Measurements from ENCODE around the gene MTRFR.
"Not testable (repeated sequence)": the region's sequence is repeated elsewhere in the genome, so short reads cannot be mapped to it uniquely, and the experiment has no call there.

Gene MTRFR

GRCh38 chr12:123250471-123251383 is 17.5 kb downstream of the MTRFR start:
- DNase-seq = no peak

GRCh38 chr12:123251403-123252076 is 18.3 kb downstream of the MTRFR start:
- no peak for DNase-seq

GRCh38 chr12:123252365-123252764 is 19.1 kb downstream of the MTRFR start:
- not testable (repeated sequence) for DNase-seq

- DNase-seq = no peak
These were observed 20.6 kb downstream of the MTRFR start for GRCh38 chr12:123253641-123254459.

- DNase-seq = no peak
These were observed 21.7 kb downstream of the MTRFR start for GRCh38 chr12:123254853-123255446.

- DNase-seq = no peak
These were observed 25.4 kb downstream of the MTRFR start for GRCh38 chr12:123258593-123258992.

- DNase-seq = no peak
These were observed 26.8 kb downstream of the MTRFR start for GRCh38 chr12:123260081-123260480.

GRCh38 chr12:123261196-123261595 is 28.0 kb downstream of the MTRFR start:
- DNase-seq = no peak

- no peak for DNase-seq
These were observed 30.1 kb downstream of the MTRFR start for GRCh38 chr12:123263196-123263817.

GRCh38 chr12:123264642-123265041 is 31.4 kb downstream of the MTRFR start:
- no peak for DNase-seq

GRCh38 chr12:123265851-123266678 is 32.8 kb downstream of the MTRFR start:
- no peak for DNase-seq

- DNase-seq = no peak
These were observed 33.5 kb downstream of the MTRFR start for GRCh38 chr12:123266679-123267277.

- no peak for DNase-seq
These were observed 34.2 kb downstream of the MTRFR start for GRCh38 chr12:123267335-123267920.

- no peak for DNase-seq
These were observed 35.0 kb downstream of the MTRFR start for GRCh38 chr12:123267991-123268843.

GRCh38 chr12:123268850-123269249 is 35.6 kb downstream of the MTRFR start:
- DNase-seq = no peak

GRCh38 chr12:123269395-123269892 is 36.2 kb downstream of the MTRFR start:
- no peak for DNase-seq

GRCh38 chr12:123269896-123270213 is 36.6 kb downstream of the MTRFR start:
- no peak for DNase-seq

- no peak for DNase-seq
These were observed 37.2 kb downstream of the MTRFR start for GRCh38 chr12:123270214-123271000.

All from effector CD4-positive, alpha-beta T cell (primary cell).